ENCODE results near the gene ADCY10.
"Not testable (repeated sequence)": the region's sequence is repeated elsewhere in the genome, so short reads cannot be mapped to it uniquely, and the experiment has no call there.

Gene ADCY10

DNA sequence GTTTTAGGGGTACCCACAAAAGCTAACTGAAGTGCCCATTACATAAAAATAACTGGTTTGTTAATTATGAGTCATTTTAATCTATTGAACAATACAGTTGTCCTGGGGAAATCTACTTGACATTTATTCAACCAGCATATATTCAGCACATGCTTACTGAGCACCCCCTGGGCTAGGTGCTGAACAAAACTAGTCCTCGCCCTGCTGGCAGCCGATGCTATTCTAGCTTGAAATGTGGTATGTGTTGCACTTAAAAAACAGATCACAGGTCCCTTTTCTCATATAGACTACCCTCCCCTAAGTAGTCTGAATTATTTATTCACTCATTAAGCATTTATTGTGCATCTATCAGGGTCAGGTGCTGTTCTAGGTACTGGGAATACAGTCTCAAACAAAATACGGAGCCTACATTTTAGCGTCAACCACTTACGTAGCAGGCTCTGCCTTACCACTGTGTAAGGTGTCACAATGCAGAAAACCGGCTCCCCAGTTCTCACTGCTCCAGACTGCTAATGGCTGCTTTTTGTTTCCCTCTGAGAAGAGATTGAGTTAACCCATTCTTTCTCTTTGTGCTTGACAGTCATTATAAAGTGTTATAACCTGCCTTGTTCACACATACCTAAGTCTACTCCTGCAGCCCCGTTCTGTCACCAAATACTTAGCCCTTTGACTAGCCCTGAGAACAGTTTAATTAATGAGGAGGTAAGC is 57.1 kb downstream of the ADCY10 start:
- DNase-seq, result no peak

DNA sequence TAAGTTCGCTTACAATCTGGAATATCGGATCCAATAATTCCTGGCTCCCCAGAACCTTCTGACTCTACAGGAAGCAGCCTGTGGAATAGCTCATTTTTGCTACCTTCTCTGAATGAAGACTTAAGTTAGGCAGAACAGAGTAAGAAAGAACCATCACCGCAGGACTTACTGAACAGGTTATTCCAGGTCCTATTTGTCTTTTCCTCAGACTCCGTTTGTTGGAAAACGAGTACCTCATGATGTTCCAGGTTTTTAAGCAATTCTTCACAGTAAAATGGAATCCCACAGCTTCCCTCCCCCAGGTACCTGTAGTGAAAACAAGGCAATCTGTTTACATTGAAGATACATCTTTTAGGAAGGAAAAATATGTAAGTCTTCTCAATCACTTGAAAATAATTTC is 59.8 kb downstream of the ADCY10 start:
- DNase-seq, result no peak

DNA sequence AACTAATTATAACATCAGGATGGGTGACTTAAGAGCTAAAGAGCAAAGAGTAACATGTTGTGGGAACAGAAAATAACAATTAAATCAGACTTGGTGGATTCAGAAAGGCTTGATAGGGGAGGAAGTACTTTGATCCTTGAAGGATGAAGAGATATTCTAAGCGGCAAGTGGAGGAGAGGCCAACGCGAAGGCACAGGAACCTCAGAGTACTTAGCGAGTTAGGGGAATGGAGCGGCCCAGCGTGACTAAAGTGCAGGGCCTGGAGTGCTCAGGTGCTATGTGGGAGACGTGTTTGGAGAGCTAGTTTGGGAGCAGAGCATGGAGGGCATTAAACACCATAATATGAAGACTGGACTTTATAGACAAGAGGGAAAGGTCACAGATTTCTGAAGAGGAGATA is 64.3 kb downstream of the ADCY10 start:
- no peak for DNase-seq

DNA sequence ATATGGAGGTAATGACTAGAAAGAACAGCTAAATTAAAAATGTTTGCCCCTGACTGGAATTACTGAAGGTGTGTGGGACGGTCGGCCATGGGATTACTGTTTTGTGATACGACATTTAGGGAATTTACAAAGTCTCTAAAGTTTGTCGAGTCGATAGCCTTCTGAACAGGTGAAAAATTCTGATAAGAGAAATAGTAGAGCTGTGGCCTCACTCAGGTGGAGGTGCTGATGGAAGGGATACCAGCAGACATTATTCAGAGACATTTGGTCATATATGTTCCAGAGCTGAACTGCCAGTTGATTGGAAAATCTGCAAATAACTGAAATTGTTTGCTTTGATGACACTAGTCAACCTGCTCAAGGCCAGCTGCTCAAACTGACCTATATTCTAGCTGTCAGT is 71.1 kb downstream of the ADCY10 start:
- DNase-seq, result no peak

DNA sequence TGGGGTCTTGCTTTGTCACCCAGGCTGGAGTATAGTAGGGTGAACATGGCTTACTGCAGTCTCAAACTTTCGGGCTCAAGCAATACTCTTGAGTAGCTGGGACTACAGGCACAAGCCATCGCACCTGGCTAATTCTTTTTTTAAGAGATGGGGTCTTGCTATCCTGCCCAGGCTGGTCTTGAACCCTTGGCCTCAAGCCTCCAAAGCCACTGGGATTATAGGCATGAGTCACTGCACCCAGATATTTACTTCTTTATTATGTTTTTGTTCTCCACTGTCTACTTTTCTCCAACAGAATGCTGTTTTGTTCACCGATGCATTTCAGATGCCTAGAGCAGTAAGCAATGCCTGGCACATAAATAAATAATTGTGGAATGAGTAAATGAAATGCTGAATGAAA is 72.4 kb downstream of the ADCY10 start:
- DNase-seq, result no peak

DNA sequence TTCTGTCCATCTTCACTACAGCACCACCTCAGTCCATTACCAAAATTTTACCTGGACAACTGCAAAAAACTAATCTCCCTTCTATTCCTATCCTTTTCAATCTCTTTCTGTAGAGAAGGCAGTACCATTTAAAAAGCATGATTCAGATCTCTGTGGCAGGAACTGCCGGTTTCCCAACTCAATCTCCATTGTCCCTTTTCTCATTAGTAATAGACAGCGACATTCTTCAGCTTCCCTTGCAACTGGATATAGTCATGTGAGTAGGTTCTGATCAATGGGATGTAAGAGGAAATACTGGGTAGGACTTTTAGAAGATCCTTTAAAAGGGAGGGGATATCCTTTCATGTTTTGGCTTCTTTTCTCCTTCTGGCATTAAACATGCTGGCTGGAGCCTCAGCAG is 74.9 kb downstream of the ADCY10 start:
- no peak for DNase-seq

DNA sequence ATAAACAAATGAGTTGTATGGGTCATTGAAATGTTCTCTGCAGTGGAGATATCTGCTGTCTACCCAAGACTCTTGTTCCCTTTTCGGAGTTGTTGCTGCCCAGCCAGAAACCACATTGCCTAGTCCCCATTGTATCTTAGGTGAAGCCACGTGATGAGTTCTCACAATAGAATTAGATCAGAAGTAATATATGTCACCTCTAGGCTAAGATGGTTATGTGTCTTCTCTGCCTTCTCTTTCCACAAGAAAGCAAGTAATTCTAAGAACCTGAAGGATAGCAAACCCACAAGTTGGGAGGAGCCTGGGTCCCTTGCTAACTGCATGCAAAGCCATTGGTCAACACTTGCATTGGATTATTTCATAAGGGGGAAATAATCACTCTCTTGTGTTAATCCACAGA is 76.6 kb downstream of the ADCY10 start:
- DNase-seq, result no peak

DNA sequence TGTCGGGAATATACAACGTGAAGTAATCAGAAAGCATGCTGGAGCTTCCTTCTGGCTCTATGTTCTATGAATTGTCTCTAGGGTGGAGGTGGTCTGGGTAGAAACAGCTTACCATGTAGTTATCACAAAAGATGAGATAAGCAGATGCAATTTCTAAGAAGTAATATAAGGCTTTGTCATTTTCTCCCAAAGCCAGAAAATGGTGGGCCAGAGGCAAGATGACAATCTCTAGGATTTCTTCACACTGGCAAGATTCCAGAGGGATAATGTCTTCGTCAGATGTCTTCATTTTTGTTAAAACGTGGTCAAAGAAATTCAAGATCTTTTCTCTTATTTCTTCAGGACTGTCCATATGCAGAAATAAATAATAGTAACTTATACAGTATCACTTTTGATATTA is 77.7 kb downstream of the ADCY10 start:
- DNase-seq, result no peak

DNA sequence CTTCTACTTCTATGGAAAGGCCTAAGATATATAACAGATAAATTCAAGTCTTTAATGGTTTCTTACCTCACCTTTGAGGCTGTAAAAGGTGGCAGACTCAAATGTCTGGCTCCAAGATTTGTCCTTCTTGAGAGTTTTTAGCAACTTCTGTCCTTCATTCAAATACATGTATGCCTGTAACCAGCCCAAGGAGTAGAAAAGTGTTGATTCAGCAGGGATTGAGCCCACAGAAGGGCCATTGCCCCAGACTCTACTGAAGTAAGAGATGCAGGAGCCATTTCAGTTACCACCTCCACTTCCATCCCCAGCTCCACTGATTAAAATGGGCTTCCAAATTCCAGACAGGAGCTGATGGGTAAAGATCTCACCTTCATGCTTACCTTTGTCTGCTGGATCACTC is 80.0 kb downstream of the ADCY10 start:
- DNase-seq, result no peak

DNA sequence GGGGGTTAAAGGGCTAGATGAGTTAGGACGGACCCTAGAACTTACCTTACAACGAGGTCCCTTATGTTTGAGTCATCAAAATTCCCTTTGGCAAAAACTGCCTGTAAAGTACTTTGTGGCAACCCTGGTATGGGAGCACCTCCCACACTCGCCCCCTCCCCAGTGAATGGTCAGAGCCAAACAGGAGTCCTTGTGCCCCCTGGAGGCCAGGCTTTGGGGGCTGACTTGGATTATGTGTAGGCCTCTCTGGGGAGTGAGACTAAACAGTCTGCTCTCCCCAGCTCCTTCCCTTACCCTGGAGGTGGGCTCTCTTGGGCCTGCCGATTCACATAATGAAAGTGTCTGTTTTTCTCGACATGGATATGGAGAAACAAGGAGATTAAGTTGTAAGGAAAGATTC is 81.2 kb downstream of the ADCY10 start:
- no peak for DNase-seq

DNA sequence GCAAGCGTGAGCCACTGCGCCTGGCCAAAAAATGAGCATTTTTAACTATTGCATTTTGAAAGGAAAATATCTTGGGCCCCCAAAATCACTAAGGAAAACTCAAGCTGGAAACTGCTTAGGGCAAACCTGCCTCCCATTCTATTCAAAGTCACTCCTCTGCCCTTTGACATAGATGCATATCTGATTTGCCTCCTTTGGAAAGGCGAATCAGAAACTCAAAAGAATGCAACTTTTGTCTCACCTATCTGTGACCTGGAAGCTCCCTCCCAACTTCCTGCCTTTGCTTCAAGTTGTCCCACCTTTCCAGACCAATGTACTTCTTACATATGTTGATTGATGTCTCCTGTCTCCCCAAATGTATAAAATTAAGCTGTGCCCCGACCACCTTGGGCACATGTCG is 83.3 kb downstream of the ADCY10 start:
- not testable (repeated sequence) for DNase-seq

DNA sequence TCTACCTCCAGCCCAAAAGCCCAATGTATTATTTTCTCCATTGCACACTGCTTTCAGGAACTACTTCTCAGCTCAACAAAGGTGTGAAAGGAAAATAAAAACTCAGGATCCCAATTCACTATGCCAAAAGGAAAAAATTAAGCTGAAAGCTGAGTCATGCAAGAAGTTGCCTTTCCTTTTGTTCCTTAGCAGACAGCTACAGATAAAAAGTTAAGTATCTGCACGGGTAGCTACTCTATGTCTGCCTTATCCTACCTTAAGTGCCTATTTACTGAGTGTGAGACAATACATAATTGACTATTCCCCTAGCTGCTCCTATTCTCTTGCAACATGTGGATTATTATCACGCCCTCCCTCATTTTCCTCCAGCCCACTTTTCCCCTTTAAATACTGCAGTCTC is 84.1 kb downstream of the ADCY10 start:
- no peak for DNase-seq

DNA sequence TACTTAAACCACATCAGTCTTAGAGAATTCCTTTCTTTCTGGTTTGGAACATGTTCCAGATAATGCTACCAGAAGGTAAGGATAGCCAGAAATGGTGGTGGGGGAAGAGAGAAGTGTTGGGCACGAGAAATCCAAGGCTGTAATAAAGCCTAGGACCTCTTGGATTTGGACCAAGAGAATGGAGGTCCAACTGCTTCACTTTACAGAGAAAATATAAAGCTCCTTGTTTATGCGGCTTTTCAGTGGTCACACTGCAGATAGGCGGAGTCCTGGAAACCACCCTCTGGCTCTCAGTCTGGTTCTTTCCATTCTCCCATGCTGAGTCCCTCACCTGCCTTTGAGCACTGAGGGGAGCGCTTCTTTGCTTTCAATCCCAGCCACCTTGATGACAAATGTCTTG is 87.8 kb downstream of the ADCY10 start:
- no peak for DNase-seq

DNA sequence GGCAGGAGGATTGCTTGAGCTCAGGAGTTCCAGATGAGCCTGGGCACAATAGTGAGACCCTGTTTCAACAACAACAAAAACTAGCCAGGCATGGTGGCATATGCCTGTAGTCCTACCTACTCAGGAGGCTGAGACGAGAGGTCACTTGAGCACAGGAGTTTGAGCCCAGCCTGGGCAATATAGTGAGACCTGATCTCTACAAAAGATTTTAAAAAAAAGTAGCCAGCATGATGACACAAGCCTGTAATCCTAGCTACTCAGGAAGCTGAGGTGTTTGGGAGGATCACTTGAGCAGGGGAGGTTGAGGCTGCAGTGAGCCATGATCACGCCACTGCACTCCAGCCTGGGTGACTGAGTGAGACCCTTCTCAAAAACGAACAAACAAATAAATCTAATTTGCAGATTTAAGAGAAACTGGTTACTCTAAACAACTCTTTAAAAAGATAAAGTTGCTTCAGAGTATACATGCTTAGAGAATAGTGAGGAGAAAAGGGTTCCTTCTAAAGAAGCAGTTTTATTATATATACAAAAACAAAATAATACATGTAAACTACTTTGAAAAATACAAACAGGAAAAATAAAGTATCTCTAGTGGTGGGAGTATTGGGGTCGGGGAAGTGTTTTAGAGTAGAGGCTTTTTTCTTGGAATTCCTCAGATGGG is 88.4 kb downstream of the ADCY10 start:
- no peak for DNase-seq

DNA sequence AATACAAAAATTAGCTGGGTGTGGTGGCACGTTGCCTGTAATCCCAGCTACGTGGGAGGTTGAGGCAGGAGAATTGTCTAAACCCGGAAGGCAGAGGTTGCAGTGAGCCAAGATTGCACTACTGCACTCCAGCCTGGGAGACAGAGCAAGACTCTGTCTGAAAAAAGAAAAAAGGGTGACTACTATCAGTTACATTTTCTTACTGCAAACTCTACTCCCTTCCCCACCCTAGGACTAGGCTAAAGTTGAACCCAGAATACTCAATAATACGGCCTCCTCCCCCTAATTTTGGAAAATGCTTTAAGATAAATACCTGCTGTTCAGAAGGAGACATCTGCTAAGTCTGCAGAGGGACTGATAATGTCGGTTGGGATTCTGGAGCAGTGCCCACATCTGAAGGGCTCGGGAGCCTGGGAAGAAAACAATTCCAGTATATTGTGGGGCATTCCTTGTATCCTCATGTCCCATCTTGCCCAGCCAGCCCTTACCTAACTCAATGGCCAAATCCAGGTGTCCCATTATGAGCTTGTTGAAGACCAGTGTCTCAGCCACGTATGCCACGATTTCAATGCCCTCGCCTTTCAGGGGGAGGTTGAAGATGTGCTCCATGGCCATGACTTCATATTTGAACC is 89.7 kb downstream of the ADCY10 start:
- DNase-seq, result no peak

DNA sequence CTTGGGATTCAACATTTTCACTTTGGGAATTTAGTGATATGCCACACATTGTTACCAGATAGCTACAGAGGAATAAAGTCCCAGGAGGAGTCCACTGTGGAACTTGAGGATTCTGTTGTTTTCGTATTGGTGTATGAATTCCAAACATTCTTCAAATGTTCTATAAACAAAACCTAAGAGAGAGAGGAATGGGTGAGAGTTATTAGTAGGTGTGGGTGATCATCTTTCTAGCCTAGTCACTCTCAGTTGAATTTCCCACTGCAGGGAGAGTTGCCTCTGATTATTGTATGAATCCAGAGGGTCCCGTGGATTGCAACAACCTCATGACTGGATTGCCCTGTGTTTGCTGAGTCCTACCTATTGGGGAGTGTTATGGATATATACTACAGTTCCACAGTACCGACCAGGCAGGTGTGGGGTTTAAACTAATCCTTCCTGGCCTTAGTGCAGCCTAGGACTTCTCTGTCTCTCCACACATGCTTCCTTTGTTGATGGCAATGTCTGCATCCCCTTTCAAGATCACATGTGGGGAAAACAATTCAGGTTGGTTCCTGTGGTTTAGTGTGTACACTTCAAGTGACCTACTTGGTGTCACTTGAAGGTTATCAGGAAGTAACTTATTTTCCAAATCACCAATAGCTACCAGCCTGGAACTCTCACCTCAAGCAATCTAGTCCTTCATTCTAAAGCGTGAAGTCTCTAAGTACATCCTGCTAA is 91.8 kb downstream of the ADCY10 start:
- no peak for DNase-seq

DNA sequence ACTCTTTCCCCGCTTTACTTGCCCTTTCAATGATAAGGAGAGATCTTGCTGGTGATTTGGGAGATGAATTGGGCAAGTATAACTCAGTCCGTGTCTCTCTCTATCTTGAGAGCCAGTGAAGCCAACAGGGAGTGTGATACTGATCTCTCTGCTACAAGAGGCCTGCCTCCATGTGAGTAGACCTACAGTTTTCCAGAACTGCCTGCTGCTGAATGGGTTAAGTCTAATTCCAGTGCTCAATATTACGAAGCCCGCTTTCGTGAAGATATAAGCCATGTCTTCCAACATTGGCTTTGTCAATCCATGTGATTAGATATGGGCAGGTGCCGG is 92.6 kb downstream of the ADCY10 start:
- DNase-seq, result no peak

DNA sequence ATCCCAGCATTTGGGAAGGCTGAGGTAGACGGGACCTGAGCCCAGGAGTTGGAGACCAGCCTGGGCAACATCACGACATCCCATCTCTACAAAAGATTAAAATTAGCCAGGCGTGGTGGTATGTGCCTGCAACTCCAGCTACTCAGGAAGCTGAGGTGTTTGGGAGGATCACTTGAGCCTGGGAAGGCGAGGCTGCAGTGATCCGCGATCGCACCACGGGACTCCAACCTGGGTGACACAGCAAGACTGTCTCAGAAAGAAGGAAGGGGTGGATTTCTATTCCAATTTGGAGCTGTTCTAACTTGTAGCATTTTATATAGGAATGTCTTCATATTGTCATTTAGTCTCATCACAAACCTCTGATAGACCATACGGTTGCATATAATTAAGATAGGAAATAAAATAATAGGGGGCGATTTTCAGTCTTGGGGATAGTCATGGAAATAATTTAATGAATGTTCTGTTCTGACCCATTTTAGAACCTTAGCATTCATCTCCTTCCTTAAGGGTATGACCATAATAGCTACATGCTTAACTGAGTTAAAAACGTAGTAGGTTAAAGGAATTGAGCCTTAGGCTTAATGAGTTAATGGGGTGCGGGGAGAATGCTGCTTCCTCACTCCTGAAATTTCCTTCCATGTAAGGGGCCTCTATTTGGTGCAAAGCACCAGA is 93.1 kb downstream of the ADCY10 start:
- DNase-seq, result no peak

DNA sequence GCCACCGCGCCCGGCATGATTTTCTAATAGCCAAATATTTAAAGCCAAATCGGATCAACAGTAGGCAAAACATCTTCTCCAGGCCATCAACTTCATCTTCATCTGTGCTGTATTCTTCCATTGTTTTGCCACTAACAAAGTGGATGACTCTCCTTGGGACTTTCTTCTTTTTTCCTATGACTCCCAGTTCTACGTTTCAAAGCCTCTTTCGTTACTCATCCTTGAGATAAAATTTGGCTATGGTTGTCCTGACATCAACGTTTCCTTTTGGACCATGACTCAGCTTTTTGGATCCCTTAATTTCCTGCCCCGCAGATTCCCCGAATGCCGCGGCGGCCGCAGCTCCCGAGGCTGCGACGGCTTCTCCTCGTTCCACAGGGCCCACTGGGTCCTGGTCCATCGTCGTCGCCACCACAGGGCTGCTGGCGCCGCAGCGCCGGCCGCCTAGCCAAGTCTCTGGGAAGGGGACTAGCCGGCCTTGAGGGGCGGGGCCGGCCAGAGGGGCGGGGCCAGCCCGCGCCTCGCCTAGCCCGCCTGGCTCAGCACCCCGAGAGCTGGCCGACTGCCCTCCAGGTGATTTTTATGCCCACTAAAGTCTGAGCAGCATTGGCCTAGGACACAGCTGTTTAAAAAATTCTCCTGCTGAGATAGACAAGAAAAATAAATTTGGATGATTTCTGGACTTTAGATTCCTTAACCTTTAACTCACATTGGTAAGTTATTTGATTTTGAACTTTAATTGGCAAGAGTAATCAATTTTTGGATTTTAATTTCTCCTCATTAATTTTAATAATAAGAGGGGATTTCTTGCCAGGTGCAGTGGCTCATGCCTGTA is 93.9 kb downstream of the ADCY10 start:
- DNase-seq, result no peak

DNA sequence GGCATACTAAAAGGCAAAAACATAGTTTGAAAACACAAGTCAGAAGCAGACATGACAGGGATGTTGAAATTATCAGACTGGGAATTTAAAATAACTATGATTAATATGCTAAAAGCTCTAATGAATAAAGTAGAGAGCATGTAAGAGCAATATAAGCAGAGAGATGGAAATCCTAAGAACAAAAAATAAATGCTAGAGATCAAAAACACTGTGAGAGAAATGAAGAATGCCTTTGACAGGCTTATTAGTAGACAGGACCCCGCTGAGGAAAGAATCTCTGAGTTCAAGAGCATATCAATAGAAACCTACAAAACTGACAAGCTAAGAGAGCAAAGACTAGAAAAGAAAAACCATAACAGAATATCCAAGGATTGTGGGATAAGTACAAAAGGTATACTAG is 98.3 kb downstream of the ADCY10 start:
- DNase-seq, result no peak

DNA sequence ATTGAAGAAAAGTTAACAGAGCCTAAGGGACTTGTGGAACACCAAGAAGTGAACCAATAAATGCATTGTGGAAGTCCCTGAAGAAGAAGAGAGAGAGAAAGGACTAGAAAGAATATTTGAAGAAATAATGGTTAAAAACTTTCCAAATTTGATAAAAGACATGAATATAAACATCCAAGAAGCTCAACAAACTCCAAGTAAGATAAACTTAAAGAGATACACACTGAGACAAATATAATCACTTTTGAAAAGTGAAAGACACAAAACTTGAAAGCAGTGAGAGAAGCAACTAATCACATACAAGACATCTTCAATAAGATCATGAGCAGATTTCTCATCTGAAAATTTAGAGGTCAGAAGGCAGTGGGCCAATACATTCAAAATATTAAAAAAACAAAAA is 101.0 kb downstream of the ADCY10 start:
- DNase-seq, result no peak

DNA sequence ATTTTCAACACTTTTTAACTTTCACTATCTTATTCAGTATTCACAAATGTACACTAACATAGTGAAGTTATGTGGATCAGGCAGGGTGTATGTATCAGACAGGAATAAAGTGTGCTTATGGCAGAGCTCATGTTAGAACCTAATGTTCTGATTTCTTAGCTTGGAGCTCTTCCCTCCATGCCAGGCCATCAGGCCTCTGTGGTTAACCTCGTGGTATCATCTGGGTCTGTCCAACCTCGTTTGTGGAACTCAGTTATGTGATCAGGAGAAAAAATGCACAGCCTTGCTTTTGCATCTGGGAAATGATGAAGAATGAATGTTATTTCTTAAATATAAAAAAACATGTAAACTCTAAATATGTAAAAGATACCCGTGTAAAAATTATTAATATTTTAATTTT is 105.2 kb downstream of the ADCY10 start:
- no peak for DNase-seq

DNA sequence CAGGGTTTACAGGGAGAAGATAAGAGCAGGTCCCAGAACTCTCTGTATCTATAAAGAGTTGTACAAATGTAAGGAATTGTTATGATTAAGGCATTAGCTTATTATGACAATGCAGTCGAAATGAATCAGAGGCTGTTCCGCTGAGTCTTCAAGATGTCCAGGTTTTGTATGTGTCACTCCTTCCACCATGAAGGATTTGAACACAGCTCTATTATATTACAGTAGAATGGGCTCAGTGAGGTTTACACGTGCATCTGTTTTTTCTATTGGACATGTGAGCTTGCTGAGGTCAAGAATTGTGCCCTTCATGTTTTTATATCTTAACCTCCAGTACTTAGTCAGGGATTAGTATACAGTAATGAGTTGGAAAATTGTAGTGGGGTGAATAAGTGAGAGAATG is 105.8 kb downstream of the ADCY10 start:
- DNase-seq, result no peak
